OCI-LY3 (cell line): Measurements from ENCODE around the gene GLRA1.

ENCODE experiments used
- CTCF ChIP-seq: fragments of 200-600, 300-600 bp; sonication (generic); IDR thresholded peaks from 2 replicates; pipeline ENCODE4 v1.5.1; 2014; ENCODE audit warnings: antibody characterized with exemption, low read length, low read depth
- EZH2phosphoT487 ChIP-seq: fragments of 200-600 bp; shearing (Covaris generic); IDR thresholded peaks from 2 replicates; pipeline ENCODE4 v1.6.1; 2018; ENCODE audit warnings: antibody characterized with exemption, mixed run types, low read depth

GRCh38 chr5:151805414-151806223 is 119.0 kb downstream of the GLRA1 start:
- TF ChIP-seq CTCF, result no peak
- TF ChIP-seq EZH2phosphoT487, result no peak
